ENCODE results near the gene NDUFS7. TPM values are rescaled to one million over a fixed set of nuclear protein-coding genes. Genes with fewer than 3 reads are reported as not detected.

NDUFS7 gene
- total RNA-seq, 4 donors from 2014 or later, result 259 to 497 (median 377) TPM

GRCh38 chr19:1377965-1378785 lies 5.5 kb upstream of the NDUFS7 start:
- no peak overlapping the region for H3K27ac ChIP-seq
- TF ChIP-seq, protein P1, sequence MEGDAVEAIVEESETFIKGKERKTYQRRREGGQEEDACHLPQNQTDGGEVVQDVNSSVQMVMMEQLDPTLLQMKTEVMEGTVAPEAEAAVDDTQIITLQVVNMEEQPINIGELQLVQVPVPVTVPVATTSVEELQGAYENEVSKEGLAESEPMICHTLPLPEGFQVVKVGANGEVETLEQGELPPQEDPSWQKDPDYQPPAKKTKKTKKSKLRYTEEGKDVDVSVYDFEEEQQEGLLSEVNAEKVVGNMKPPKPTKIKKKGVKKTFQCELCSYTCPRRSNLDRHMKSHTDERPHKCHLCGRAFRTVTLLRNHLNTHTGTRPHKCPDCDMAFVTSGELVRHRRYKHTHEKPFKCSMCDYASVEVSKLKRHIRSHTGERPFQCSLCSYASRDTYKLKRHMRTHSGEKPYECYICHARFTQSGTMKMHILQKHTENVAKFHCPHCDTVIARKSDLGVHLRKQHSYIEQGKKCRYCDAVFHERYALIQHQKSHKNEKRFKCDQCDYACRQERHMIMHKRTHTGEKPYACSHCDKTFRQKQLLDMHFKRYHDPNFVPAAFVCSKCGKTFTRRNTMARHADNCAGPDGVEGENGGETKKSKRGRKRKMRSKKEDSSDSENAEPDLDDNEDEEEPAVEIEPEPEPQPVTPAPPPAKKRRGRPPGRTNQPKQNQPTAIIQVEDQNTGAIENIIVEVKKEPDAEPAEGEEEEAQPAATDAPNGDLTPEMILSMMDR (IDR thresholded peaks at IDR 0.05 in 4 of 5, conservative IDR thresholded peaks at IDR 0.05 in 1 of 5), result no peak
- no peak for TF ChIP-seq POLR2A (IDR thresholded peaks at IDR 0.05)
- in situ Hi-C loops (cut with MboI; ENCODE audit: low sequenced_read_pairs in 4 of 4), result no loop called here
- ATAC-seq, result no peak
- no peaks in the 10 kb centered on the region for H3K27me3 ChIP-seq
- H3K9me3 ChIP-seq, result no peaks in the 10 kb centered on the region
- no peak overlapping the region for H3K4me3 ChIP-seq
- peaks cover 0 to 18% of the 10 kb centered on the region in 2 donors for H3K36me3 ChIP-seq
- peaks cover 9 to 10% of the 10 kb centered on the region in 2 donors for H3K4me1 ChIP-seq
- intact Hi-C loops (cut with DNase I; ENCODE audit: low total_unique reads), result no loop called here
- no peak for DNase-seq

DNA sequence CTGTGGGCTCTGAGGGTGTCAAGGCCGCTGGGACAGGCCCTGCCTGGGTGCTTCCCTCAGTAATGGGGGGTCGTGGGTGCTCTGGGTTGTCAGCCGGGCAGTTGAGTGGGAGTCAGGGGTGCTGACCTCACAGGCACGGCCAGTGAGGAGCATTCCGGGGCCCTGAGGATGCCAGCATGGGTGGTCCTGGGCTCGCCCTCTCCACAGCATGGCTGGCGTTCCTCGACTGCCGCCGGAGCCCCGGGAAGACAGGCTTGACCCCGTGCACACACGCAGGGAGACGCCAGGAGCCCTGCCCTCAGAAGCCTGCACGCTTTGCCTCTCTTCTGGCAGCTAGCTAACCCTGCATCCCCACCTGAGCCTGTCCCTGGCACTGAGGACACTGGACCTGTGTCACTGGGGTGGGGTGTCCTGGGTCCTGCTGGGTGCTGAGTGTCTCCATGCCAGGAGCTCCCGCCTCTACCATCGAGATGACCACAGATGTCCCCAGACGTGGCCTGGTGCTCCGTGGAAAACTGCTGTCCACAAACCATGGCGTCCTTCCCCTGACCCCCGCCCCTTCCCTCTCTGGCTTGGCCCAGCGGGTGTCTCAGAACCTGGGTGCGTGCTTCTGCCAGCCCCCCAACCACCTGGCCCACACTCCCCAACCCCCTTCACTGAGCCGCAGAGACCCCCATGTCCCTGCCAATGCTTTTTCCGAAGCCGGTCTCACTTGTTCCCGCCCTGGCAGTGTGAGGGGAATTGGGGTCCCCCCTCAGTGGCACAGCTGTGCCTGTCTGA lies 4.4 kb upstream of the NDUFS7 start:
- in situ Hi-C loops (cut with MboI; ENCODE audit: low sequenced_read_pairs in 4 of 4), result no loop called here
- ATAC-seq, result no peak

DNA sequence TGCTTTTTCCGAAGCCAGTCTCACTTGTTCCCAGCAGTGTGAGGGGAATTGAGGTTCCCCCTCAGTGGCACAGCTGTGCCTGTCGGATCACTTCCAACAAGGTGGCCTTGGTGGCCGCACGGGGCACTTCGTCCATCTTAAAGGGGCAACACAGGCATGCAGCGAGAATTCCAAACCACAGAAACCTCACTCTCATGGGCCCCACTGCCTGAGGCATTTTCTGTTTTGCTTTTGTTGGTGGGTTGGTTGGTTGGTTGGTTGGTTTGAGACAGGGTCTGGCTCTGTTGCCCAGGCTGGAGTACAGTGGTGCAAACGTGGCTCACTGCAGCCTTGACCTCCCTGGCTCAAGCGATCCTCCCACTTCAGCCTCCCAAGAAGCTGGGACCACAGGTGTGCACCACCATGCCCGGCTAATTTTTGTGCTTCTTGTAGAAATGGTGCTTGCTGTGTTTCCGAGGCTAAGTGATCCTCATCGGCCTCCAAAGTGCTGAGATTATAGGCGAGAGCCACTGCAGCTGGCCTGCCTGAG lies 3.7 kb upstream of the NDUFS7 start:
- no peak overlapping the region for H3K27ac ChIP-seq
- DNase-seq (no peak), ATAC-seq (no peak)
- TF ChIP-seq, protein P1 (IDR thresholded peaks at IDR 0.05 in 4 of 5, conservative IDR thresholded peaks at IDR 0.05 in 1 of 5), result no peak
- TF ChIP-seq POLR2A (IDR thresholded peaks at IDR 0.05), result no peak
- H3K27me3 ChIP-seq, result no peaks in the 10 kb centered on the region
- no peak overlapping the region for H3K4me3 ChIP-seq
- peaks cover 17 to 18% of the 10 kb centered on the region in 2 donors for H3K4me1 ChIP-seq
- H3K9me3 ChIP-seq, result no peaks in the 10 kb centered on the region
- H3K36me3 ChIP-seq, result peaks cover 0 to 16% of the 10 kb centered on the region in 2 donors
- in situ Hi-C loops (cut with MboI; ENCODE audit: low sequenced_read_pairs in 4 of 4) (no loop called here), intact Hi-C loops (cut with DNase I; ENCODE audit: low total_unique reads) (loop anchor here (10.0 kb wide), 1 partner anchor 485 kb away; the partner anchor contains the start of gene KLF16)

More for the DNA sequence above, 4.4 kb upstream of the NDUFS7 start:
- H3K4me3 ChIP-seq, result no peak overlapping the region
- TF ChIP-seq, protein P1 (IDR thresholded peaks at IDR 0.05 in 4 of 5, conservative IDR thresholded peaks at IDR 0.05 in 1 of 5), result no peak
- no peak for TF ChIP-seq POLR2A (IDR thresholded peaks at IDR 0.05)
- H3K27me3 ChIP-seq, result no peaks in the 10 kb centered on the region
- peaks cover 0 to 16% of the 10 kb centered on the region in 2 donors for H3K36me3 ChIP-seq
- H3K27ac ChIP-seq, result no peak overlapping the region
- no peak for DNase-seq
- H3K9me3 ChIP-seq, result no peaks in the 10 kb centered on the region
- H3K4me1 ChIP-seq, result peaks cover 10 to 11% of the 10 kb centered on the region in 2 donors
- intact Hi-C loops (cut with DNase I; ENCODE audit: low total_unique reads), result no loop called here

DNA sequence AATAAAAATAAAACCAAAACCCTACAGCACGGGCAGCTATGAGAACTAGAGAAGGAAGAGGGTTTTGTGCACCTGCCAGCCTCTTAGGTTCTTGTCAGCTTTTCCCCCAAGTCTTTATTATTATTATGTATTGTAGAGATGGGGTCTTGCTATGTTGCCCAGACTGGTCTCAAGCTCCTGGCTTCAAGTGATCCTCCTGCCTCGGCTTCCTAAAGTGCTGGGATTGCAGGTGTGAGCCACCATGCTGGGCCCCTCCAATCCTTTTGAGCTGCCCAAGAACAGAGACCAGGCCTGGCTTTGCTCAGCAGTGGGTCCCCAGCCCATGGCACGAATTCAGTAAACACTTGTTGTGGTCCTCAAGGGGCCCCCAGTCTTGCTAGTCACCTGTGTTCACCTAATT lies 1.5 kb upstream of the NDUFS7 start:
- H3K36me3 ChIP-seq, result peaks cover 0 to 8% of the 10 kb centered on the region in 2 donors
- no peak overlapping the region for H3K4me3 ChIP-seq
- H3K9me3 ChIP-seq, result no peaks in the 10 kb centered on the region
- no peaks in the 10 kb centered on the region for H3K27me3 ChIP-seq
- intact Hi-C loops (cut with DNase I; ENCODE audit: low total_unique reads) (loop anchor here (2.0 to 10.0 kb wide), 2 partner anchors 19 to 483 kb away; partner anchors contain the start of genes GAMT and KLF16), in situ Hi-C loops (cut with MboI; ENCODE audit: low sequenced_read_pairs in 4 of 4) (no loop called here)
- peak overlapping the region; percentile 38 to 65 (median 51) for H3K27ac ChIP-seq
- TF ChIP-seq POLR2A (IDR thresholded peaks at IDR 0.05), result no peak
- TF ChIP-seq, protein P1 (IDR thresholded peaks at IDR 0.05 in 4 of 5, conservative IDR thresholded peaks at IDR 0.05 in 1 of 5), result no peak
- ATAC-seq, result no peak
- no peak for DNase-seq
- H3K4me1 ChIP-seq, result peaks cover 38 to 39% of the 10 kb centered on the region in 2 donors
